OCI-LY1 (cell line): Measurements from ENCODE around the gene DNMT3A.

Source experiments
- H2AFZ ChIP-seq: fragments of 200-600 bp; sonication (generic), shearing (Covaris generic); 2 replicates; pipeline ENCODE4 v1.6.0; 2014; ENCODE audit warnings: antibody characterized with exemption, mild to moderate bottlenecking, low read length
- H3F3A ChIP-seq: fragments of 200-600 bp; sonication (generic), shearing (Covaris generic); 2 replicates; pipeline ENCODE4 v1.6.0; 2014; ENCODE audit warnings: mild to moderate bottlenecking, antibody characterized with exemption, low read length, moderate library complexity; ENCODE audit not compliant: insufficient read depth
- H3K27ac ChIP-seq: fragments of 200-600 bp; sonication (generic); 2 replicates; pipeline ENCODE4 v1.5.1; 2014; ENCODE audit warnings: low read length, mixed run types, mild to moderate bottlenecking, low read depth; ENCODE audit not compliant: poor library complexity, severe bottlenecking
- H3K27me3 ChIP-seq: fragments of 200-600 bp; sonication (generic); 2 replicates; pipeline ENCODE4 v1.6.0; 2014; ENCODE audit warnings: antibody characterized with exemption, mild to moderate bottlenecking, low read length, moderate library complexity; ENCODE audit not compliant: insufficient read depth
- H3K36me3 ChIP-seq: fragments of 200-600 bp; sonication (generic); 2 replicates; pipeline ENCODE4 v1.6.1; 2014; ENCODE audit warnings: mild to moderate bottlenecking, antibody characterized with exemption, low read length, moderate library complexity, mixed read lengths; ENCODE audit not compliant: insufficient read depth
- H3K4me1 ChIP-seq: fragments of 200-600 bp; sonication (generic); 2 replicates; pipeline ENCODE4 v1.5.1; 2014; ENCODE audit warnings: mild to moderate bottlenecking, low read length, moderate library complexity; ENCODE audit not compliant: insufficient read depth, severe bottlenecking
- H3K4me2 ChIP-seq: fragments of 200-600 bp; sonication (generic), shearing (Covaris generic); 2 replicates; pipeline ENCODE4 v1.6.1; 2014; ENCODE audit warnings: low read length
- H3K4me3 ChIP-seq: fragments of 200-600 bp; sonication (generic); 2 replicates; pipeline ENCODE4 v1.5.1; 2014; ENCODE audit warnings: low read length, low read depth, mild to moderate bottlenecking, mixed read lengths; ENCODE audit not compliant: poor library complexity, severe bottlenecking
- H3K79me2 ChIP-seq: fragments of 200-600 bp; shearing (Covaris generic); 2 replicates; pipeline ENCODE4 v1.6.1; 2016; ENCODE audit warnings: mixed run types, low read length, mixed read lengths; ENCODE audit not compliant: insufficient read depth
- H3K9ac ChIP-seq: fragments of 200-600 bp; sonication (generic), shearing (Covaris generic); 2 replicates; pipeline ENCODE4 v1.6.1; 2014; ENCODE audit warnings: mild to moderate bottlenecking, low read length, mixed read lengths
- H3K9me2 ChIP-seq: fragments of 200-600 bp; sonication (generic), shearing (Covaris generic); 2 replicates; pipeline ENCODE4 v1.6.1; 2014; ENCODE audit warnings: low read depth, mild to moderate bottlenecking, low read length, mixed read lengths
- H3K9me3 ChIP-seq: fragments of 200-600 bp; shearing (Covaris generic); 2 replicates; pipeline ENCODE4 v1.6.1; 2014; ENCODE audit warnings: low read length, mixed read lengths
- H4K20me1 ChIP-seq: fragments of 200-600 bp; sonication (generic), shearing (Covaris generic); 2 replicates; pipeline ENCODE4 v1.6.0; 2016; ENCODE audit warnings: mild to moderate bottlenecking, low read length; ENCODE audit not compliant: insufficient read depth
- EZH2 ChIP-seq: fragments of 200-600 bp; sonication (generic), shearing (Covaris generic); IDR thresholded peaks from 2 replicates; pipeline ENCODE4 v1.8.0; 2017; ENCODE audit warnings: borderline replicate concordance, mixed run types, mild to moderate bottlenecking, antibody characterized with exemption, low read length, moderate library complexity, mixed read lengths
- TF ChIP-seq, protein P1 (sequence below): fragments of 200-600 bp; sonication (generic), shearing (Covaris generic); IDR thresholded peaks from 2 replicates; pipeline ENCODE4 v1.5.1; 2017; ENCODE audit warnings: mild to moderate bottlenecking, antibody characterized with exemption, low read length, moderate library complexity, mixed read lengths

Gene DNMT3A

DNA sequence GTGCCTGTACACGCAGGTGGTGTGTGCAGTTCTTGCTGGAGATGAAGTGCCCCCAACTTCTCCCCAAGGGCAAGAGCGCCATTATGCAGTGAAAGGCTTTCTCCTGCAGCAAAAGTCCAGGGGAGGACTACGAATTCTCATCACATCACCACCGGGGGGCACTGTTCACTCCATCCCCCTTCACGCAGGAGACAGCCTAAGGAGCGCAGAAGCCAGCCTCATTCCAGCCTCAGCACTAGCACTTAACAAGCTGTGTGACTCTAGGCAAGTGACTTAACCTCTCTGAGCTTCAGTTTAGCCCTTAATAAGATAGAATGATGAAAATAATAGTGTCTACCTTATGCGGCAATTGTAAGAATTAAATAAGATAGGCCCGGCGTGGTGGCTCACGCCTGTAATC, 32.3 kb downstream of the DNMT3A start:
- H3K79me2 ChIP-seq = no peaks in the 10 kb centered on the region
- no peak for TF ChIP-seq EZH2
- TF ChIP-seq, protein P1, sequence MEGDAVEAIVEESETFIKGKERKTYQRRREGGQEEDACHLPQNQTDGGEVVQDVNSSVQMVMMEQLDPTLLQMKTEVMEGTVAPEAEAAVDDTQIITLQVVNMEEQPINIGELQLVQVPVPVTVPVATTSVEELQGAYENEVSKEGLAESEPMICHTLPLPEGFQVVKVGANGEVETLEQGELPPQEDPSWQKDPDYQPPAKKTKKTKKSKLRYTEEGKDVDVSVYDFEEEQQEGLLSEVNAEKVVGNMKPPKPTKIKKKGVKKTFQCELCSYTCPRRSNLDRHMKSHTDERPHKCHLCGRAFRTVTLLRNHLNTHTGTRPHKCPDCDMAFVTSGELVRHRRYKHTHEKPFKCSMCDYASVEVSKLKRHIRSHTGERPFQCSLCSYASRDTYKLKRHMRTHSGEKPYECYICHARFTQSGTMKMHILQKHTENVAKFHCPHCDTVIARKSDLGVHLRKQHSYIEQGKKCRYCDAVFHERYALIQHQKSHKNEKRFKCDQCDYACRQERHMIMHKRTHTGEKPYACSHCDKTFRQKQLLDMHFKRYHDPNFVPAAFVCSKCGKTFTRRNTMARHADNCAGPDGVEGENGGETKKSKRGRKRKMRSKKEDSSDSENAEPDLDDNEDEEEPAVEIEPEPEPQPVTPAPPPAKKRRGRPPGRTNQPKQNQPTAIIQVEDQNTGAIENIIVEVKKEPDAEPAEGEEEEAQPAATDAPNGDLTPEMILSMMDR = peak; percentile 70
- no peak overlapping the region for H2AFZ ChIP-seq
- H3K4me1 ChIP-seq = no peaks in the 10 kb centered on the region
- no peak overlapping the region for H3K27ac ChIP-seq
- H3K4me2 ChIP-seq = no peak overlapping the region
- no peak overlapping the region for H3K9ac ChIP-seq
- no peaks in the 10 kb centered on the region; the same call in 1 of the 2 replicates for H3K27me3 ChIP-seq
- H3K4me3 ChIP-seq = no peak overlapping the region
- H3K9me3 ChIP-seq = no peaks in the 10 kb centered on the region
- no peaks in the 10 kb centered on the region for H3K9me2 ChIP-seq
- H3F3A ChIP-seq = no peaks in the 10 kb centered on the region
- H4K20me1 ChIP-seq = no peaks in the 10 kb centered on the region
- no peaks in the 10 kb centered on the region for H3K36me3 ChIP-seq

DNA sequence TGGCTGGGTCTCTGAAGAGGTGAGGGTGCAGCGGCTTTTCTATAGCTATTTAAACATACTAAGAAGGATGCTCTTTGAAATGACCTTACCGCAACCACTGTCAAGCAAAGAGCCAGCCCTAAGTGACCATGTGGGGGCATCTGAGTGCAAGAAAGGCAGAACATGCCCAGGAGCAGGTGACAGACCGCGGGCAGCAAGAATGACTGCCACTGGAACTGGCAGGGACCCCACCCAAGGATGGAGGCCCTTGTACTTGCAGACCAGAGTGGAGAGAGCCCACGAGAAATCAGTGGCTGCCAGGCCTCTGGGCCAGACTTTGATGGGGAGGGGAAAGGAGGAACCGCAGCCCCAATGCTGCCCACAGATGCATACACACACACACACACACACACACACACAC, 33.1 kb downstream of the DNMT3A start:
- Histone ChIP-seq H3K79me2 (no peaks in the 10 kb centered on the region), H3K36me3 (no peaks in the 10 kb centered on the region), H3K9me3 (no peaks in the 10 kb centered on the region), H3K9ac (no peak overlapping the region), H3K4me2 (no peak overlapping the region), H2AFZ (no peak overlapping the region), H3F3A (no peaks in the 10 kb centered on the region), H3K4me1 (no peaks in the 10 kb centered on the region), H4K20me1 (no peaks in the 10 kb centered on the region), H3K27ac (no peak overlapping the region), H3K27me3 (no peaks in the 10 kb centered on the region; the same call in 1 of the 2 replicates), H3K4me3 (no peak overlapping the region), H3K9me2 (no peaks in the 10 kb centered on the region)
- no peak for TF ChIP-seq EZH2
- TF ChIP-seq, protein P1 = no peak

DNA sequence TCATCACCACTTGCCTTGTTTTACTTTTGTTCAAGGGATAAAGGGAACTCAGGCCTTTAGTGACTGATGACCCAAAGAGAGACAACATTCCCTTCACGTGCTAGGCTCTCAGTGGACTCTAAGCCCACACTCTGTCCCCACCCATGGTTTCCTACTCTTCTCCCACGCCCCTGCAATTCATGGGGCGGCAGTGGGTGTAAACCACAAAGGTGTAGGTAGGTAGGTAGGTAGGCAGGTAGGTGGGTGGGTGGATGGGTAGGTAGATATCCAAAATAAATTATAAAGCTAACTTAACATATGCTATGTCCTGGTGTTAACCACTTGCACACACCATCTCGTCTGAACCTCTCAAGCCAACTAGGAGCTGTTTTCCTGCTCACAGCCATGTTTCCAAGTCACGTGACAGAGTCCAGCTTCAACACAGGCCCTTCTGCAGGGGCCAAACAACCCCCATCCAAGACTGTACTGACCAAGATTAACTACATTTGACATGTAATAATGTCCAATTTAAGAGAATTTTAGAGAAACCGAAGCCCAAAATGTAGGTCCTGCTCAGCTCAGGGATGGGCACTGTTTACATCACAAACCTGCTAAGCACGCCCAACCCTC, 33.7 kb downstream of the DNMT3A start:
- Histone ChIP-seq H4K20me1 (no peaks in the 10 kb centered on the region), H3K27me3 (no peaks in the 10 kb centered on the region; the same call in 1 of the 2 replicates), H3K9ac (no peak overlapping the region), H3K4me3 (no peak overlapping the region), H3K4me2 (no peak overlapping the region), H3K79me2 (no peaks in the 10 kb centered on the region), H3K9me2 (no peaks in the 10 kb centered on the region), H3K36me3 (no peaks in the 10 kb centered on the region), H3K9me3 (no peaks in the 10 kb centered on the region), H3K4me1 (no peaks in the 10 kb centered on the region), H2AFZ (no peak overlapping the region), H3F3A (no peaks in the 10 kb centered on the region), H3K27ac (no peak overlapping the region)
- TF ChIP-seq, protein P1 = no peak
- TF ChIP-seq EZH2 = no peak
